ENCODE measurements around the gene NIPAL3.

DNA sequence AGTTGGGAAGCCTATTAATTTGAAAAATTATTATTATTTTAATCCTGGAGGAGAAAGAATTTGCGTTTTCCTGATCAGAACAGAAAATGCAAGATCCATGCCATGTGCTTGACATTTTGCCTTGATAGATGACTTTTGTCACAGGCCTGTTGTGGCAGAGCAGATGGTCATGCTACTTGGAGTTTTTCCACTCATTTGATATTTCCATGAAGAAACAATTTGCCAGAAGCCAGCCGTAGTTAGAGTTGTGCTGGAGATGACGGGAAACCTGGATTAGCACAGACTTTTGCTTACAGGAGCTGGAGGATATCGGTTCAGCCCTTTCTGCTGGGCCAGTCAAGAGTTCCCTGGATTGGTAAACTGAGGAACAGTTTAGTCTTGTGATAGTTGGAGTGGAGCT is 90.2 kb downstream of the NIPAL3 start:
- TF ChIP-seq, protein P1, sequence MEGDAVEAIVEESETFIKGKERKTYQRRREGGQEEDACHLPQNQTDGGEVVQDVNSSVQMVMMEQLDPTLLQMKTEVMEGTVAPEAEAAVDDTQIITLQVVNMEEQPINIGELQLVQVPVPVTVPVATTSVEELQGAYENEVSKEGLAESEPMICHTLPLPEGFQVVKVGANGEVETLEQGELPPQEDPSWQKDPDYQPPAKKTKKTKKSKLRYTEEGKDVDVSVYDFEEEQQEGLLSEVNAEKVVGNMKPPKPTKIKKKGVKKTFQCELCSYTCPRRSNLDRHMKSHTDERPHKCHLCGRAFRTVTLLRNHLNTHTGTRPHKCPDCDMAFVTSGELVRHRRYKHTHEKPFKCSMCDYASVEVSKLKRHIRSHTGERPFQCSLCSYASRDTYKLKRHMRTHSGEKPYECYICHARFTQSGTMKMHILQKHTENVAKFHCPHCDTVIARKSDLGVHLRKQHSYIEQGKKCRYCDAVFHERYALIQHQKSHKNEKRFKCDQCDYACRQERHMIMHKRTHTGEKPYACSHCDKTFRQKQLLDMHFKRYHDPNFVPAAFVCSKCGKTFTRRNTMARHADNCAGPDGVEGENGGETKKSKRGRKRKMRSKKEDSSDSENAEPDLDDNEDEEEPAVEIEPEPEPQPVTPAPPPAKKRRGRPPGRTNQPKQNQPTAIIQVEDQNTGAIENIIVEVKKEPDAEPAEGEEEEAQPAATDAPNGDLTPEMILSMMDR (IDR thresholded peaks at IDR 0.05) = no peak
- TF ChIP-seq POLR2A (IDR thresholded peaks at IDR 0.05) = no peak
